T-helper 1 cell treated with Interleukin-12 subunit alpha and Interleukin-12 subunit beta and Interleukin-4 antibody, amounts not matched to agents 30 μg/mL and 1 μg/mL, for 36 hours (primary cell): ENCODE measurements around the gene KCNS1.

Experiments
- H3K27ac Mint-ChIP-seq: one replicate; pipeline ENCODE4 v1.8.0; 2021; ENCODE audit warnings: mild to moderate bottlenecking, mixed read lengths
- H3K27me3 Mint-ChIP-seq: one replicate; pipeline ENCODE4 v1.8.0; 2021; ENCODE audit warnings: low read depth, mixed read lengths
- H3K36me3 Mint-ChIP-seq: one replicate; pipeline ENCODE4 v1.8.0; 2021; ENCODE audit warnings: low read depth, mixed read lengths
- H3K4me1 Mint-ChIP-seq: one replicate; pipeline ENCODE4 v1.8.0; 2021; ENCODE audit warnings: low read depth, mixed read lengths
- H3K4me3 Mint-ChIP-seq: one replicate; pipeline ENCODE4 v1.8.0; 2021; ENCODE audit warnings: mild to moderate bottlenecking, moderate library complexity, mixed read lengths
- H3K9me3 Mint-ChIP-seq: one replicate; pipeline ENCODE4 v1.8.0; 2021; ENCODE audit warnings: mixed read lengths

Gene KCNS1

GRCh38 chr20:45055056-45055455 is 45.9 kb downstream of the KCNS1 start:
- Mint-ChIP-seq H3K4me3 (no peak overlapping the region), H3K36me3 (peaks cover 38% of the 10 kb centered on the region), H3K9me3 (no peaks in the 10 kb centered on the region), H3K27me3 (no peaks in the 10 kb centered on the region), H3K27ac (no peak overlapping the region), H3K4me1 (peaks cover 41% of the 10 kb centered on the region)

- Mint-ChIP-seq H3K27me3 (no peaks in the 10 kb centered on the region), H3K4me1 (peaks cover 50% of the 10 kb centered on the region), H3K4me3 (no peak overlapping the region), H3K36me3 (peaks cover 38% of the 10 kb centered on the region), H3K9me3 (no peaks in the 10 kb centered on the region), H3K27ac (peak overlapping the region; percentile 37)
These were observed 47.2 kb downstream of the KCNS1 start for GRCh38 chr20:45053430-45054351.

- H3K36me3 Mint-ChIP-seq, result peaks cover 34% of the 10 kb centered on the region
- H3K4me1 Mint-ChIP-seq, result peaks cover 46% of the 10 kb centered on the region
- no peaks in the 10 kb centered on the region for H3K9me3 Mint-ChIP-seq
- peak overlapping the region; percentile 37 for H3K27ac Mint-ChIP-seq
- H3K4me3 Mint-ChIP-seq, result no peak overlapping the region
- no peaks in the 10 kb centered on the region for H3K27me3 Mint-ChIP-seq
These were observed 48.1 kb downstream of the KCNS1 start for GRCh38 chr20:45052698-45053429.

GRCh38 chr20:45051204-45052060 is 49.5 kb downstream of the KCNS1 start:
- H3K36me3 Mint-ChIP-seq, result peaks cover 29% of the 10 kb centered on the region
- H3K27ac Mint-ChIP-seq, result no peak overlapping the region
- no peaks in the 10 kb centered on the region for H3K9me3 Mint-ChIP-seq
- H3K4me3 Mint-ChIP-seq, result no peak overlapping the region
- no peaks in the 10 kb centered on the region for H3K27me3 Mint-ChIP-seq
- H3K4me1 Mint-ChIP-seq, result peaks cover 45% of the 10 kb centered on the region

GRCh38 chr20:45049904-45050471 is 50.9 kb downstream of the KCNS1 start:
- H3K36me3 Mint-ChIP-seq, result peaks cover 21% of the 10 kb centered on the region

GRCh38 chr20:45049438-45049837 is 51.5 kb downstream of the KCNS1 start:
- no peaks in the 10 kb centered on the region for H3K9me3 Mint-ChIP-seq
- H3K4me1 Mint-ChIP-seq, result peaks cover 42% of the 10 kb centered on the region
- H3K27me3 Mint-ChIP-seq, result no peaks in the 10 kb centered on the region
- H3K4me3 Mint-ChIP-seq, result peak overlapping the region; percentile 22
- peaks cover 17% of the 10 kb centered on the region for H3K36me3 Mint-ChIP-seq
- peak overlapping the region; percentile 74 for H3K27ac Mint-ChIP-seq

More at GRCh38 chr20:45049904-45050471, 50.9 kb downstream of the KCNS1 start:
- Mint-ChIP-seq H3K4me3 (peak overlapping the region; percentile 22), H3K27ac (peak overlapping the region; percentile 74), H3K4me1 (peaks cover 42% of the 10 kb centered on the region), H3K27me3 (no peaks in the 10 kb centered on the region), H3K9me3 (no peaks in the 10 kb centered on the region)

- Mint-ChIP-seq H3K27ac (no peak overlapping the region), H3K4me1 (peaks cover 37% of the 10 kb centered on the region), H3K9me3 (no peaks in the 10 kb centered on the region), H3K27me3 (no peaks in the 10 kb centered on the region), H3K36me3 (peaks cover 21% of the 10 kb centered on the region), H3K4me3 (no peak overlapping the region)
These were observed 53.3 kb downstream of the KCNS1 start for GRCh38 chr20:45047581-45048119.

- Mint-ChIP-seq H3K9me3 (no peaks in the 10 kb centered on the region), H3K36me3 (peaks cover 23% of the 10 kb centered on the region), H3K27me3 (no peaks in the 10 kb centered on the region), H3K4me1 (peaks cover 34% of the 10 kb centered on the region), H3K27ac (no peak overlapping the region), H3K4me3 (no peak overlapping the region)
These were observed 56.3 kb downstream of the KCNS1 start for GRCh38 chr20:45044601-45045000.

GRCh38 chr20:45044084-45044573 is 56.8 kb downstream of the KCNS1 start:
- H3K4me3 Mint-ChIP-seq, result no peak overlapping the region
- H3K27me3 Mint-ChIP-seq, result no peaks in the 10 kb centered on the region
- no peaks in the 10 kb centered on the region for H3K9me3 Mint-ChIP-seq
- H3K4me1 Mint-ChIP-seq, result peaks cover 29% of the 10 kb centered on the region
- peak overlapping the region; percentile 9 for H3K27ac Mint-ChIP-seq
- H3K36me3 Mint-ChIP-seq, result peaks cover 23% of the 10 kb centered on the region

- Mint-ChIP-seq H3K4me1 (peaks cover 25% of the 10 kb centered on the region), H3K36me3 (peaks cover 22% of the 10 kb centered on the region), H3K27me3 (no peaks in the 10 kb centered on the region), H3K4me3 (no peak overlapping the region), H3K27ac (no peak overlapping the region), H3K9me3 (no peaks in the 10 kb centered on the region)
These were observed 57.9 kb downstream of the KCNS1 start for GRCh38 chr20:45042978-45043377.
